Hepatocyte (in vitro differentiated cells): Measurements from ENCODE around the gene HSPA4.

ENCODE experiments used
- EZH2 ChIP-seq: fragments of 200-600 bp; sonication (generic); IDR thresholded peaks from 2 replicates; pipeline ENCODE4 v1.6.1; 2016; ENCODE audit warnings: antibody characterized with exemption, mild to moderate bottlenecking, borderline replicate concordance
- EZH2phosphoT487 ChIP-seq: fragments of 200-600 bp; sonication (generic); IDR thresholded peaks from one replicate; pipeline ENCODE4 v1.6.1; 2018; ENCODE audit warnings: antibody characterized with exemption, mild to moderate bottlenecking, low read depth, moderate library complexity; ENCODE audit not compliant: unreplicated experiment, severe bottlenecking
- TF ChIP-seq, protein P1 (sequence below): fragments of 200-600 bp; sonication (generic); IDR thresholded peaks from 2 replicates; pipeline ENCODE4 v1.5.1; 2016; ENCODE audit warnings: antibody characterized with exemption, mild to moderate bottlenecking; ENCODE audit not compliant: poor library complexity

DNA sequence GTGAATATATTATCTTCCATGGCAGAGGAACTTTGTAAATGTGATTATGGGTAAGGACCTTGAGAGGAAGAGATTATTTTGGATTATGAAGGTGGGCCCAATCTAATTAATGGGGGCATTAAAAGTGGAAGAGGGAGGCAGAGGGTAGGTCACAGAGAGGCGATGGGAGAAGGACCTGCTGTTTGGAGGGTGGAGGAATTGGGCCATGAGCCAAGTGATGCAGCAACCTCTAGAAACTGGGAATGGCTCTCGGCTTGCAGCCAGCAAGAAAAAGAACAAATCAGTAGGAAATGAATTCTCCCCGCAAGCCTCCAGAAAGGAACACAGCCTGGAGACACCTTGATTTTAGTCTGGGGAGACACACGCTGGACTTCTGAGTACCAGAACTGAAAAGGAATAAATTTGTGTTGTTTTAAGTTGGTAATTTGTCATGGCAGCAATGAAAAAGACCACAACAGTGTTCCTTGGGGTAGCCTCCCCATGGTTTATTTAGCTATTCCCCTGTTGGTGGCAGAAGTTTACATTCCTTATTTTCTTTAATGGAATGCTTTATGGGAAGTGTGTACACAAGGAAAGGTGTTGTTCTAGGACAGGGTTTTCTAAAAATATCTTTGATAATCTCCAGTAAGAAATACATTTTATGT, 103.6 kb downstream of the HSPA4 start:
- TF ChIP-seq, protein P1, sequence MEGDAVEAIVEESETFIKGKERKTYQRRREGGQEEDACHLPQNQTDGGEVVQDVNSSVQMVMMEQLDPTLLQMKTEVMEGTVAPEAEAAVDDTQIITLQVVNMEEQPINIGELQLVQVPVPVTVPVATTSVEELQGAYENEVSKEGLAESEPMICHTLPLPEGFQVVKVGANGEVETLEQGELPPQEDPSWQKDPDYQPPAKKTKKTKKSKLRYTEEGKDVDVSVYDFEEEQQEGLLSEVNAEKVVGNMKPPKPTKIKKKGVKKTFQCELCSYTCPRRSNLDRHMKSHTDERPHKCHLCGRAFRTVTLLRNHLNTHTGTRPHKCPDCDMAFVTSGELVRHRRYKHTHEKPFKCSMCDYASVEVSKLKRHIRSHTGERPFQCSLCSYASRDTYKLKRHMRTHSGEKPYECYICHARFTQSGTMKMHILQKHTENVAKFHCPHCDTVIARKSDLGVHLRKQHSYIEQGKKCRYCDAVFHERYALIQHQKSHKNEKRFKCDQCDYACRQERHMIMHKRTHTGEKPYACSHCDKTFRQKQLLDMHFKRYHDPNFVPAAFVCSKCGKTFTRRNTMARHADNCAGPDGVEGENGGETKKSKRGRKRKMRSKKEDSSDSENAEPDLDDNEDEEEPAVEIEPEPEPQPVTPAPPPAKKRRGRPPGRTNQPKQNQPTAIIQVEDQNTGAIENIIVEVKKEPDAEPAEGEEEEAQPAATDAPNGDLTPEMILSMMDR: no peak
- TF ChIP-seq EZH2phosphoT487 (no peak), EZH2 (no peak)
